OCI-LY3 (cell line): Measurements from ENCODE around the gene ACTR5.
A peak's percentile ranks its signal among the peaks of the same experiment; 100 is the strongest.
"Not testable (repeated sequence)": the region's sequence is repeated elsewhere in the genome, so short reads cannot be mapped to it uniquely, and the experiment has no call there.

Source experiments
- H2AFZ ChIP-seq: fragments of 200-600, 300-600 bp; shearing (Covaris generic); 2 replicates; pipeline ENCODE4 v1.6.0; 2014; ENCODE audit warnings: antibody characterized with exemption, low read depth, low read length
- H3K27ac ChIP-seq: fragments of 200-600, 300-600 bp; sonication (generic); 2 replicates; pipeline ENCODE4 v1.5.1; 2014; ENCODE audit warnings: mild to moderate bottlenecking, low read length, moderate library complexity, mixed read lengths
- H3K27me3 ChIP-seq: fragments of 200-600, 300-600 bp; sonication (generic); 2 replicates; pipeline ENCODE4 v1.6.1; 2014; ENCODE audit warnings: low read depth, low read length, mixed read lengths
- H3K36me3 ChIP-seq: fragments of 200-600, 300-600 bp; sonication (generic); replicated peaks from 2 replicates; pipeline ENCODE3; 2014; ENCODE audit warnings: low read depth, low read length, mixed read lengths
- H3K4me1 ChIP-seq: fragments of 300-600, 200-600 bp; sonication (generic); 2 replicates; pipeline ENCODE4 v1.6.1; 2014; ENCODE audit warnings: low read length, mixed read lengths
- H3K4me2 ChIP-seq: fragments of 200-600, 300-600 bp; sonication (generic); 2 replicates; pipeline ENCODE4 v1.6.1; 2014; ENCODE audit warnings: low read length, mixed read lengths
- H3K4me3 ChIP-seq: fragments of 300-600, 200-600 bp; sonication (generic); 2 replicates; pipeline ENCODE4 v1.5.1; 2014; ENCODE audit warnings: antibody characterized with exemption, mild to moderate bottlenecking, low read length, moderate library complexity
- H3K79me2 ChIP-seq: fragments of 300-600, 200-600 bp; shearing (Covaris generic); 2 replicates; pipeline ENCODE4 v1.6.1; 2014; ENCODE audit warnings: mild to moderate bottlenecking, low read length, mixed read lengths
- H3K9ac ChIP-seq: fragments of 300-600, 200-600 bp; shearing (Covaris generic); 2 replicates; pipeline ENCODE4 v1.6.0; 2014; ENCODE audit warnings: mild to moderate bottlenecking, low read length, moderate library complexity
- H3K9me3 ChIP-seq: fragments of 200-600, 300-600 bp; shearing (Covaris generic); 2 replicates; pipeline ENCODE4 v1.6.1; 2014; ENCODE audit warnings: low read length, mixed read lengths; ENCODE audit not compliant: insufficient read depth
- H4K20me1 ChIP-seq: fragments of 200-600, 300-600 bp; sonication (generic); 2 replicates; pipeline ENCODE4 v1.6.1; 2016; ENCODE audit warnings: low read length, mixed read lengths; ENCODE audit not compliant: insufficient read depth
- CTCF ChIP-seq: fragments of 200-600, 300-600 bp; sonication (generic); IDR thresholded peaks from 2 replicates; pipeline ENCODE4 v1.5.1; 2014; ENCODE audit warnings: antibody characterized with exemption, low read length, low read depth
- EZH2phosphoT487 ChIP-seq: fragments of 200-600 bp; shearing (Covaris generic); IDR thresholded peaks from 2 replicates; pipeline ENCODE4 v1.6.1; 2018; ENCODE audit warnings: antibody characterized with exemption, mixed run types, low read depth

ACTR5 gene

DNA sequence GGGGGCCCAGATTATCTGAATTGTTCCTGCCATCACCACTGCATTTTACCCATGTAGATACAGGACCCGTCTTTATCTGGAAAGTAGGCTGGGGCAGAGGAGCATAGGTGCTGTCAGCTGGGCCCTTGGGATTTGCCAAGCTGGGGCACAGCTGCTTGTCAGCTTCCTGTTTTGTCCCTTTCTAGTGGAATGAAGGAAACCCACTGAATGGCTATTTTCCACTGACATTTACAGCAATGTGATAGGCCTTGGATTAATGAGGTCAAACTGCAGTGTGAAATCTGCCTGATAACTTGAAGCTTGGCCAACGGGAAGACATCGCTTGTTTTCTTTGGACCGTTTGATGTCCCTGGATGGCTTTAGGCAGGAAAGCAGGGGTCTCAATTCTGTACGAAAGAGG lies 63.9 kb downstream of the ACTR5 start:
- Histone ChIP-seq H3K27ac (peak overlapping the region; percentile 82), H3K27me3 (no peaks in the 10 kb centered on the region), H3K4me3 (no peak overlapping the region)

GRCh38 chr20:38812709-38813573 lies 64.7 kb downstream of the ACTR5 start:
- TF ChIP-seq EZH2phosphoT487 (no peak), CTCF (no peak)
- Histone ChIP-seq H3K9me3 (no peaks in the 10 kb centered on the region), H2AFZ (no peak overlapping the region), H3K36me3 (peaks cover 83% of the 10 kb centered on the region), H3K27ac (peak overlapping the region; percentile 82), H3K27me3 (no peaks in the 10 kb centered on the region), H3K9ac (no peak overlapping the region), H3K79me2 (peaks cover 100% of the 10 kb centered on the region), H3K4me2 (peak overlapping the region; percentile 92), H3K4me1 (peaks cover 91% of the 10 kb centered on the region), H3K4me3 (no peak overlapping the region), H4K20me1 (peaks cover 99% of the 10 kb centered on the region)

More for the DNA sequence above, 63.9 kb downstream of the ACTR5 start:
- Histone ChIP-seq H3K4me2 (peak overlapping the region; percentile 92), H3K79me2 (peaks cover 100% of the 10 kb centered on the region), H3K36me3 (peaks cover 87% of the 10 kb centered on the region), H3K9ac (no peak overlapping the region), H2AFZ (no peak overlapping the region), H3K9me3 (no peaks in the 10 kb centered on the region), H4K20me1 (peaks cover 99% of the 10 kb centered on the region), H3K4me1 (peaks cover 98% of the 10 kb centered on the region)
- TF ChIP-seq CTCF (no peak), EZH2phosphoT487 (no peak)

- Histone ChIP-seq H3K27ac (peak overlapping the region; percentile 82), H3K4me2 (peak overlapping the region; percentile 92)
Measured at GRCh38 chr20:38813574-38813962, 65.3 kb downstream of the ACTR5 start.

GRCh38 chr20:38815446-38815845 lies 67.2 kb downstream of the ACTR5 start:
- Histone ChIP-seq H3K4me1 (peaks cover 70% of the 10 kb centered on the region), H3K27ac (peak overlapping the region; percentile 55), H3K79me2 (peaks cover 100% of the 10 kb centered on the region), H3K4me2 (peak overlapping the region; percentile 35), H3K9me3 (no peaks in the 10 kb centered on the region), H3K9ac (no peak overlapping the region; the same call in 1 of the 2 replicates), H3K27me3 (no peaks in the 10 kb centered on the region), H2AFZ (no peak overlapping the region), H4K20me1 (peaks cover 98% of the 10 kb centered on the region), H3K36me3 (peaks cover 82% of the 10 kb centered on the region), H3K4me3 (peak overlapping the region; percentile 5)
- TF ChIP-seq EZH2phosphoT487: no peak
- no peak for TF ChIP-seq CTCF

More at GRCh38 chr20:38813574-38813962, 65.3 kb downstream of the ACTR5 start:
- Histone ChIP-seq H3K36me3 (peaks cover 83% of the 10 kb centered on the region), H3K4me1 (peaks cover 89% of the 10 kb centered on the region), H3K79me2 (peaks cover 100% of the 10 kb centered on the region), H4K20me1 (peaks cover 99% of the 10 kb centered on the region)
- H3K4me3 ChIP-seq, H3K9me3 ChIP-seq, H2AFZ ChIP-seq, H3K9ac ChIP-seq, H3K27me3 ChIP-seq: not testable (repeated sequence)
